ENCODE results near the gene KRTAP1-4.
"Not testable (repeated sequence)": the region's sequence is repeated elsewhere in the genome, so short reads cannot be mapped to it uniquely, and the experiment has no call there.

KRTAP1-4 gene

DNA sequence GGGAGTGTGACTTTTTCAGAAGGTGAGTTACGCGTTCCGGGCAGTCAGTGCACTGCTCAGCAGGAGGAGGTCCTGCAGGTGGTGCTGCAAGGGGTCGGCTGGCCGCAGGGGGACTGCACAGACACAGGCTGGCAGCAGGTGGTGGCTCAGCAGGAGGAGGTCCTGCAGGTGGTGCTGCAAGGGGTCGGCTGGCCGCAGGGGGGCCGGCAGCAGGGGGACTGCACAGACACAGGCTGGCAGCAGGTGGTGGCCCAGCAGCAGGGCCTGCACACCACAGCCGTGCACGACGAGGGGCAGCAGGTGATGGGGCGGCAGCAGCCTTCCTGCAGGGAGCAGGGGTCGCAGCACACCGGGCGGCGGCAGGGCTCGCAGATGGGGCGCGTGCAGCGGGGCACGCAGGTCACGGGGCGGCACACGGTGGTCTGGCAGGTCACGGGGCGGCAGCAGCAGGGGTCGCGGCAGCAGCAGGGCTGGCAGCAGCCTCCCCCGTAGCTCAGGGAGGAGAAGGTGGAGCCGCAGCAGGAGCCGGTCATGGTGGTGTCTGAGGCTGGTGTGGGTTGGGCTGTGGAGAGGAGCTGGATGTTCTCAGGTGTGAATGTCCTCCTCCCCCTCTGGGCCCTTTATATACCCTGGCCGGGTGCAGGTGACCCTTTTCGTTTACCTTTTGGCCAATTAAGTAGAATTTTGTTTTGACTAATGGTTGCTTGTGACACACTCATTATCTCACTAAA lies 16.9 kb upstream of the KRTAP1-4 start, which contains the start of gene KRTAP2-1:
Gene KRTAP2-1, minus strand, starts transcription at position 582 of the 731 bp plus-strand sequence. Its CDS starts 49 bp downstream, at position 533.
- DNase-seq, result not testable (repeated sequence)

DNA sequence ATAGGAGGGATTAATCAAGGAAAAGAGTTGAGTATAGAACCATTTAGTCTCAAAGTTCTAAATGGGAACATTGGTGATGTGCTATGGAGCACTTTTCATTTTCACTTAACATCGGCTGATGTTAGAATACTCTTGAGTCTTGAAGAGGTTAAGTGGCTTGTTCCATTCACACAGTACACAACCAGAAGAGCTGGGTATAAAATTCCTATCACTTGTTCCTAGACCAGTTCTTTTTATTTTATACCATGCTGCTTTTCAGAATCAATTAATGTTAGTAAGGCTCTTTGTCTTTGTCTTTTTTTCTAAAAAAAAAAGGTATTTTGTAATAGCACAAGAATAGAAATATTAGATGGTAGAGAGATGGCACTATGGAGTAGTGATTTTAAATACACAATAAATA lies 13.0 kb upstream of the KRTAP1-4 start:
- DNase-seq, result no peak

DNA sequence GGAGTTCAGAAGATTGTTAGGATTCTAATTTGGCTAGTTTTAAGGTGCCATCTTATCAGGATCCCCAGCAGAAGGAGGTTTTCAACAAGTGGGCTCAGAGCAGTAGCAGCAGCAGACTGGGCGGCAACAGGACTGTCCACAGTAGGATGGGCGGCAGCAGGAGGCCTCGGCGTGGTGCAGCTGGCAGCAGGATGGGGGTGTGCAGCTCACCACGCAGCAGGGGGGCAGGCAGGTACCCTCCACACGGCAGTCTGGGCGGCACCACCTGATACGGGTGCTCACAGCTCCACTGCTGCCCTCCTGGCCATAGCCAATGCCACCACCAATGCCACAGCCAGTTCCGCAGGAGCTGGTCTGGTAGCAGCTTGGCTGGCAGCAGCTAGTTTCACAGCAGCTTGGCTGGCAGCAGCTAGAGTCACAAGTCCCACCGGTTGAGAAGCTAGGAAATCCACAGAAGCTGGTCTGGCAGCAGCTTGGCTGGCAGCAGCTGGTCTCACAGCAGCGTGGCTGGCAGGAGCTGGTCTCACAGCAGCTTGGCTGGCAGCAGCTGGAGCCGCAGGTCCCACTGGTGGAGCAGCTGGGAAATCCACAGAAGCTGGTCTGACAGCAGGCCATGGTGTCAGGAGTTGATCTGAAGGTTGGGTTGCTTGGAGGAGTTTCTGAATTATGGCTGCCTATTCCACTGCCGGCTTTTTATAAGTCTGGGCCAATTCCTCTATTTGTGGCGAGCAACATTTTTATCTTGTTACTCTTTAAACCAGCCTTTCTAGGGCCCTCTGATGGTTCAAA lies 11.0 kb upstream of the KRTAP1-4 start, which contains the start of gene KRTAP1-1:
Gene KRTAP1-1, minus strand, starts transcription at position 668 of the 789 bp plus-strand sequence. Its CDS starts 53 bp downstream, at position 615.
- not testable (repeated sequence) for DNase-seq

DNA sequence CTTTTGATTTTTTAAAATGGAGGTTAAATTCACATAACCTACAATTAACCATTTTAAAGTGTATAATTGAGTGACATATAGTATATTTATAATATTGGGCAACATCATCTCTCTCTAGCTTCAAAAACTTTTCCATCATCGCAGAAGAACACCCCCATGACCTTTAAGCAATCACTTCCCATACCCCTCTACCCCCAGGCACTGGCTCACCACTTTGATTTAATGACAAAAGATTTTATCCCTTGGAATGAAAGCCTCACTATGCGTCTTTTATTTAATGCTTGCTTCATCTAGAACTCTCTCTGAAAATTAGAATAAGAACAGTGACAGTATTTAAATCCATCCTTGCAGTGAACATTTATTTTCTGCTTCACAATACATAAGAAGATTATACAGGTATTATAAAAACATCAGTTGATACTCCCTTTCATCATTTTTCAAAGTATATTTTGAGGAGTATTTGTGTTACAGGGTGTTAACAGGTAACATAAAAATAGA lies 7.9 kb upstream of the KRTAP1-4 start:
- no peak for DNase-seq

DNA sequence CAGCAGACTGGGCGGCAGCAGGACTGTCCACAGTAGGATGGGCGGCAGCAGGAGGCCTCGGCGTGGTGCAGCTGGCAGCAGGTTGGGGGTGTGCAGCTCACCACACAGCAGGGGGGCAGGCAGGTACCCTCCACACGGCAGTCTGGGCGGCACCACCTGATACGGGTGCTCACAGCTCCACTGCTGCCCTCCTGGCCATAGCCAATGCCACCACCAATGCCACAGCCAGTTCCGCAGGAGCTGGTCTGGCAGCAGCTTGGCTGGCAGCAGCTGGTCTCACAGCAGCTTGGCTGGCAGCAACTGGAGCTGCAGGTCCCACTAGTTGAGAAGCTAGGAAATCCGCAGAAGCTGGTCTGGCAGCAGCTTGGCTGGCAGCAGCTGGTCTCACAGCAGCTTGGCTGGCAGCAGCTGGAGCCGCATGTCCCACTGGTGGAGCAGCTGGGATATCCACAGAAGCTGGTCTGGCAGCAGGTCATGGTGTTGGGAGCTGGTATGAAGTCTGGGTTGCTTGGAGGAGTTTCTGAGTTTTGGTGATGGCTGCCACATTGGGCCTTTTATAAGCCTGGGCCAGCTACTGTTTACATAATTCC lies 4.4 kb upstream of the KRTAP1-4 start, which contains the start of gene KRTAP1-3:
Gene KRTAP1-3, minus strand, starts transcription at position 529 of the 590 bp plus-strand sequence. Its CDS starts 53 bp downstream, at position 476.
- DNase-seq, result not testable (repeated sequence)

DNA sequence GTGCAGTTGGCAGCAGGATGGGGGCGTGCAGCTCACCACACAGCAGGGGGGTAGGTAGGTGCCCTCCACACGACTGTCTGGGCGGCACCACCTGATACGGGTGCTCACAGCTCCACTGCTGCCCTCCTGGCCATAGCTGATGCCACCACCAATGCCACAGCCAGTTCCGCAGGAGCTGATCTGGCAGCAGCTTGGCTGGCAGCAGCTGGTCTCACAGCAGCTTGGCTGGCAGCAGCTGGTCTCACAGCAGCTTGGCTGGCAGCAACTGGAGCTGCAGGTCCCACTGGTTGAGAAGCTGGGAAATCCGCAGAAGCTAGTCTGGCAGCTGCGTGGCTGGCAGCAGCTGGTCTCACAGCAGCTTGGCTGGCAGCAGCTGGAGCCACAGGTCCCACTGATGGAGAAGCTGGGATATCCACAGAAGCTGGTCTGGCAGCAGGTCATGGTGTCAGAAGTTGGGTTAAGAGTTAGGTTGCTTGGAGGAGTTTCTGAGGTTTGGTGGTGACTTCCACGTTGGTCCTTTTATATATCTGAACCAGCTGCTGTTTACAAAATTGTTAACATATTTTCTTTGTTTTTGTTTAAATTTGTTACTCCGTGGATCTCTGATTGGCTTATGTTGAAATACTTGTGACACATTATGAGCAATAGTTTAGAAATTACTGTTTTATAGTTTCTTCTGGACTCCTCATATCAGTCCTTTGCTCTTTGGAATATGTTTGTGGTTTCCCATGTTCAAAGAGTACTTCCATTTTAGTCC lies 3.1 kb downstream of the KRTAP1-4 start, which contains the start of gene KRTAP1-5:
Gene KRTAP1-5, minus strand, starts transcription at position 494 of the 757 bp plus-strand sequence. Its CDS starts 53 bp downstream, at position 441.
- no peak for DNase-seq

DNA sequence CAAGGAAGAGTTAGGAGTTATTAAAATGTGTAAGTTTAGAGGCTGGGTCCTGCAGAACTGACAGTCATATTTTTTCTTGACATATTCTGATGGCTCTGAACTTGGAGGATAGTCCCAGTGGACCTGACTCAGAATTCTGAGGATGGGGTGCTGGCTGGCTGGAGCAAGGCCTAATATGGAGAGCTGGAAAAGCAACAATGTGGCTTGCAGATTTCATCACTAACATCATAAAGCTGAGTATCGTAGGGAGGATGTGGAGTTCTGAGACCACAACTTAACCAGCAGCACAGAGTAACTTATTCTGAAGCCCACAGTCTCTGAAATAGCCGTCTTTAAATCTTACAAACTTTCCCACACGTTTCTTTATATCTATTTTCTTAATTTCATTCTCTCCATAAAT lies 5.3 kb downstream of the KRTAP1-4 start:
- no peak for DNase-seq

DNA sequence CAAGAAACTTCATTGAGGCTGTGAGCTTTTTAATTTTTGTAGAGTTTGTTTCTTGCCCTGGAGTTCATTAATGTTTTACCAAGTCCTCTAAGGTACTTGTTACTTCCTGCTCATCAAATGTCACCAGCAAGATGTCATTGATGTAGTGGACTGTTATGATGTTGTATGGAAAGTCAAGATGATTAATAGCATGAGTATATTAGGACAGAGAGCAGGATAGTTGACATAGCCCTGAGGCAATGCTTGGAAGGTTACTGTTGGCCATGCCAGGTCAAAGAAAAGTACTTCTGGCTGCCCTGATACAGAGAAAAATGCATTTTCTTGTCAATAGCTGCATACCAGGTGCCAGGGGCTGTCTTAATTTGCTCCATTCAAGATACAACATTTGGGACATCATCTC lies 9.7 kb downstream of the KRTAP1-4 start:
- DNase-seq, result no peak

DNA sequence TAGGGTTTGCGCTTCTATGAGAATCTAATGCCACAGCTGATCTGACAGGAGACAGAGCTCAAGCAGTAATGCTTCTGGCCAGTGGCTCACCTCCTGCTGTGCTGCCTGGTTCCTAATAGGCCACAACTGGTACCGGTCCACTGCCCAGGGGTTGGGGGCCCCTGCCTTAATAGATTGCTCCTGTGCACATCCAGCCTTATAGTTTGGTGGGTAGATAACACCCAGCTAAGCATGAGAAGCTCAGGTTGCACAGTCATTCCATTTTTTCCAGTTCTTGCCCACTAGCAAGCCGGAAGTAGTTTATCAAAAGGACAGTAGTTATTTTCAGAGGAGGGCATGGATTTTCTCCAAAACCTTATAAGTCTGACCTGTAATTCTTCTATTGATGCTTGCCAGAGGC lies 10.6 kb downstream of the KRTAP1-4 start:
- no peak for DNase-seq

DNA sequence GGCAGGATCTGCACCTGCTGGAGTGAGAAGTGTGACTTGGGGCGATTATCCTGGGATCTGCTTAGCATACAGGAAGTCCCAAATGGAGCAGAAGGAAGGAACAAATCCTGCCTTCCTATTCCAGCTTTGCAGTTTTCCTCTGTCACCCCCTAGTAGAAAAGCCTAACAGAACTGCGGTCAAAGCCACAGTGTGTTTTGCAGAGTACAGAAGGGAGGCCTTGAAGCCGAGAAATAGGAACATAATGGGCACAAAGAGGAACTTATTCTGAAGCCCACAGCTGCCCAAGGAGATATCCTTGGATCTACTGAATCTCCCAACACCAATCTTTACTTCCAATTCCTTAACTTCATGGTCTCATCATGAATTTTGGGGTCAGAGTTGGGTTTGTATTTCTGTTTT lies 11.5 kb downstream of the KRTAP1-4 start:
- DNase-seq, result no peak

DNA sequence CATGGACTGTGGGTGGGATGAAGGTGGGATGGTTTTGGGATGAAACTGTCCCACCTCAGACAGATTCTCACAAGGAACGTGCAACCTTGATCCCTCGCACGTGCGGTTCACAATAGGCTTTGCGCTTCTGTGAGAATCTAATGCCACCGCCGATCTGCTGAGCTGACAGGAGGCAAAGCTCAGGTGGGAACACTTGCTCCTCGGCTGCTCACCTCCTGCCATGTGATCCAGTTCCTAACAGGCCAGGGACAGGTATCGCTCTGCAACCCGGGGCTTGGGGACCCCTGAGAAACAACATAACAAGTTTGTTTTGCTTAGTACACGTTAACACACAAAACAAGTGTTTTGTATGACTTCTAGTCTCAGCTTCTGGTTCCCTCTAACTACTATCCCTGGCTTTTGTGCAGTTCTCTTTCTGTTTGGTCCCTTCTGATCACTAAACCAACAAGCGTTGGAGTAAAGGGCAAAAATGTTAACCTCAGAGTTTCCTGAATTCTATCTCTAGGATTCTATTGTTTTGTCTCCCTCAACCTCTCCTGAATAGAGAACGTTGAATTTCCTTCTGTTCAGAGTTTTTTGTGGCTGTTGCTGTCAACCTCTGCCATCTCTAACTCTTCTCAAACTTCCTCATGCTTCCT lies 13.3 kb downstream of the KRTAP1-4 start:
- no peak for DNase-seq

DNA sequence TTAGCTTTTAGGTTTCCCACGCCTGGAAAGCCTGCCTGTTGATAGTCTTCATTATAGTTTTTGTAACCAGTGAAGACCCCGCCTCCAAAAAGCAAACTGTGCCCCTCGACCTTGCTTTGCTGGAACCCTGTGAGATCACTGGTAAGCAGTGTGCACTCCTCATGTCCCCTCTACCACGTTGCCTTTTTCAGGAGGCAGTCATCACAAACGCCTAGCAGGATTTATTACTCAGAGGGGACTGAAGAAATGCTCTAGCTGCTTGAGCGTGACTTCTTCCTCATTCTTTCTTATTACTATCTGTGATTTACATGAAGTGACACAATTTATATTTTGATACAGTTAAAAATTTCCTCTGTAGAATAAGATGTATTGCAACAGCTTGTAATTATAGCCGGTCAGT lies 14.5 kb downstream of the KRTAP1-4 start:
- DNase-seq, result no peak

DNA sequence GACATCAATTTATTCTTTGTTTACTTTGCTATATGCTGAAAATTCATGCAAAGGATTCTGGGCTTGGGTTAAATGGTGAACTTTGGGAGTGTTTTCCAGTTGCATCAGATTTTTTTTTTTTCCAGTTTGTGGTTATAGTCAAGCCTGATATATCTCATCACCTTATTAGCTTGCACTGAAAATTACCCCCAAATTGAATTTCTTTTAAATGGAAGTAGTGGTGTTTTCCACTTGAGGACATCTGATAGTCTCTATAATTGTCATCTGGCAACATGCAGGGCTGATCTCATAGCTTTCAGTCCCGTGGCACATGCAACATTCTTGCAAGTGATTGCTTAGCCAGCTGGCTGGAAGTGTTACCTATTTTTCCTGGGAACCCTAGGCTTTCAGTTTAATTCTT lies 16.4 kb downstream of the KRTAP1-4 start:
- DNase-seq, result no peak

DNA sequence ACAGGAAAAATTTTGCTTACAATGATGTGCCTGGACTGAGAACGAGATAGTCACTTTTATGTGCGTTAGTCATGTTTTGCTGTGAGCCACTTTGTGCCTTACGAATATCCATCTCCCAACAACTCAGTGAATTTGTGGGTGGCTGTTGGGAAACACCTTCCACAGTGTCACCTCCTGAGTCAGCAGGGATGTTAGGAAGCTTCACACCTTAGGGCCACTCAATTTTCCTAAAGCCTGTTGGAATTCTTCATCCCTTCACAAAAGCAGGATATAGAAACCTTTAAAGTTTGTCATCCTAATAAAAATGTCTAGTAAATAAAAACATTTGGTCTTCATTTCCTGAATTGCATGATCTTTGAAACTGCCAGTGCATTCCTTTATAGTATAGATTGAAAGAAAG lies 16.8 kb downstream of the KRTAP1-4 start:
- DNase-seq, result no peak

DNA sequence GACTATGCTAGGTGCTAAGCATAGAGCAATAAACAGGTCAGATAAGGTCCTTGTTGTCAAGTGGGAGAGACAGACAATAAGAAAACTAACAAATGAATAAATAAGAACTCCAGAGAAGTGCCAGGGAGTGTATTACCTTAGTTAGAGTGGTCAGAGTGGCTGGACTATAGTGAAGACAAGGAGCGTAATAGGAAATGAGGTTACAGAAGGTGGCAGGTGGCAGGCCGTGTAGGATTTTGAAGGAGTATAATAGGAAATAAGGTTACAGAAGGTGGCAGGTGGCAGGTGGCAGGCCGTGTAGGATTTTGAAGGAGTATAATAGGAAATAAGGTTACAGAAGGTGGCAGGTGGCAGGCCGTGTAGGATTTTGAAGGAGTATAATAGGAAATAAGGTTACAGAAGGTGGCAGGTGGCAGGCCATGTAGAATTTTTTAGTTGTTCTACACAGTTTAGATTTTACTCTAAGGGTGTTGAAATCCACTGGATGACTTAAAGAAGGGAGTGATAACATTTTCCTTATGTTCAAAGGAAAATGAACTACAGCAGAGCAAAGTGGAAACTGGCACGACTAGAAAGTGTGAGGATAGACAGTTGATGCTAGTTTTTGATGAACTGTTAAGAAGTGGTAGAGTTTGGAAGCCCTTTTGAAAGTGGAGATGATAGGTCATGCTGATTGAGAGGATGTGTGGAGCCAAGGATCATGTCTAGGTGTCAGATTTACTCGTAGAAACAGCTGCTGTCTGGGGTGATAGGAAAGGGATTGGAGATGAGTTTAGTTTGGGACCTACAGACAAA lies 17.5 kb downstream of the KRTAP1-4 start:
- DNase-seq, result no peak

DNA sequence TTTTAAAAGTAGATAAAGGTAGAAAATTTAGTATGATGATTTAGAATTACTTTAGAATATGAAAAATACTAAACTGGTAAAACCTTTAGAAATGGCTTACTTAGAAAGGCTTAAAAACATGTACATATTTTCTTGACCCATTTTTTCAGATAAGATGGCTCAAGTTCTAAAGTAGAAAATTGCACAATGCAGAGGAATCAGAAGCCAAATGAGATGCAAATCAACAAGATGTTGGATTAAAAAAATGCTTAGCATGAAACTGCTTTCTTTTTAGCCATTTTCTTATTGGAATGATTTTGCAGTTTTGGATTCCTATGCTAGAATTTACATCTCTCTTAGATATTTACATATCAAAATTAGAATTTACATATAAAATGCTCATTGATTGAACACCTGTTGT lies 19.6 kb downstream of the KRTAP1-4 start:
- DNase-seq, result no peak

DNA sequence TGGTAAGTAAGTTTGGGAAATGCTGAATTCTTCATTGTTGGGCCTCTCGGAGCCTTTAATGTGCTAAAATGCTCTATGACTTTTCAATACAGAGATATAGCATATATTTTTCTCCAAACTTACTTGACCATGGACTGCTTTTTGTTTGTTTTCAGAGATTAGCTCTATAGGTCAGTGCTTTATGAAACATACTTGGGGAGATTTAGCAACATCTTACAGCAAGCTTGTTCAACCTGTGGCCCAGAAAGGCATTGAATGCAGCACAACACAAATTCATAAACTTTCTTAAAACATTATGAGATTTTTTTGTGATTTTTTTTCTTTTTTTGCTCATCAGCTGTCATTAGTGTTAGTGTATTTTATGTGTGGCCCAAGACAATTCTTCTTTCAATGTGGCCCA lies 20.1 kb downstream of the KRTAP1-4 start:
- no peak for DNase-seq

DNA sequence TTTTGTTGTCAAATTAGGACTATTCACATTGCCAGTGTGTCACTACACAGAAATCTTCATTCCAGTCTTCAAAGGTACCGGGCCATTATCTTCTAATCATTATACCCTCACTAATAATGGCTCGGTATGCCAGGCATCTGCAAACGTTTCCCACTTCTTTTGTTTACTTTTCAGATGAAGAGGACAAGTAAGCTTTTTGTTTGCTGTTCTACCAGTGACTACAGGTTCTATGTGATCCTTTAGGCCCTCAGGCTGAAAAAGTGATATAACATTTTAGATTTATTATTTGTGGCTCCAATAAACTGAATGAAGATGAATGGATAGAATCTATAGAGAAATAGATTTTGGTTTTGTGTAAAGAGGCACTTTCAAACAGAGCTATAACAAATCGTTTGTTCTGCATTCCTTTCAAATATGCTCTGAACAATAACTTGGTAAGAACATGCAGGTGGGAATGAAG lies 20.7 kb downstream of the KRTAP1-4 start:
- no peak for DNase-seq

DNA sequence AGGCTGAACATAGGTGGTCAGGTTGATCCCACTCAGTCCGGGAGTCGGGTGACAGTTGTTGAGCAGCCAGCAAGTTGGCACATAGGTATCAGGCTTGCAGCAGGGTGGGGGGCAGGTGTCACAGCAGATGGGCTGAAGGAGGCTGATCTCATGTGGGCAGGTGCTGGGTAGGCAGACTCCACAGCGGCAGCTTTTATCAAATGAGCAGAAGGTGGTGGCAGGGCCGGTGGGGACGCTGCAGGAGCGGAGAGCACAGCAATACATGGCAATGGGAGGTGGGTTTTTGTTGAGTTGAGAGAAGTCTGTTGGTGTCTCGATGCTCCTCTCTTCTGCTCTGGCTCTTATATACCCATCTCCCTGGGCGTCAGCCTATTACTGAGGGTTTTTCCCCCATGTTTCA lies 21.2 kb downstream of the KRTAP1-4 start, which contains the start of gene KRTAP3-1:
Gene KRTAP3-1, minus strand, starts transcription at position 318 of the 400 bp plus-strand sequence. Its CDS starts 54 bp downstream, at position 264.
- DNase-seq, result no peak

DNA sequence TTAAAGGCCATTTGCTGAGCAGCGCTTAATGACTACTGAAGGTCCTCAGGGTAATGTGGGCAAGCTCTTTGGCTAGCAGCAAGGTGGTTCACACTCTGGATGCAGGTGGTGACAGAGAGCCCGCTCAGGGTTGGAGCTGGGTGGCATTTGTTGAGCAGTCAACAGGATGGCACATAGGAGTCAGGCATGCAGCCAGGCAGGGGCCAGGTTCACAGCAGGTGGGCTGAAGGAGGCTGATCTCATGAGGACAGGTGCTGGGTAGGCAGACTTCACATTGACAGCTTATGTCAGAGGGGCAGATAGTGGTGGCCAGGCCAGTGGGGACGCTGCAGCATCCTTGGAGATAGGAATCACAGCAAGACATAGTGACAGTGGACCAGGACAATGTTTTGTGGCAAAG lies 25.6 kb downstream of the KRTAP1-4 start:
- DNase-seq, result no peak

DNA sequence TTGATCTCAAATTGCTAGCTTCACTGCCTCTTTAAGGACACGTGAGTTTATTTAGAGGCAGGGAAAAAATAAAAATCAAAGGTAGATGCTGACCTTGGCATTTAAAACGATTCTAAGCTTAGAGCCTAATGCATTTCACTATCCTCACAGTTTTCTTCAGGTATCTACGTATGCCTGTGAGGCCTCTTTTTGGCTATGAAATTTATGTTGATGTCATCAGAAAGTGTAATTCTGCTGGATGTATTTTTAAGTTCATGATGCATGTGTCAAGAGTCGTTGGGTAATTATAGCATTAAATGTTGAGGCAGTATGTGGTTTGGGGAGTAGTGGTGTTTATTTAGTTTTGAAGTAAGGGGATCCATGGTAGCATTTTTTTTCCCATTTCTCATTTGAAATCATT lies 26.1 kb downstream of the KRTAP1-4 start:
- DNase-seq, result no peak

Data from CD4-positive, alpha-beta T cell treated with Interleukin-21 for 1 hour (primary cell).